ENCODE data around the gene PBX1. TPM values are rescaled to one million over a fixed set of nuclear protein-coding genes. Genes with fewer than 3 reads are reported as not detected.

PBX1 gene
- total and polyA plus RNA-seq, 2 donors (not counting 3 experiments of a cell fraction or from before 2014, with no cell fraction given), result 10.7 to 24.1 TPM

DNA sequence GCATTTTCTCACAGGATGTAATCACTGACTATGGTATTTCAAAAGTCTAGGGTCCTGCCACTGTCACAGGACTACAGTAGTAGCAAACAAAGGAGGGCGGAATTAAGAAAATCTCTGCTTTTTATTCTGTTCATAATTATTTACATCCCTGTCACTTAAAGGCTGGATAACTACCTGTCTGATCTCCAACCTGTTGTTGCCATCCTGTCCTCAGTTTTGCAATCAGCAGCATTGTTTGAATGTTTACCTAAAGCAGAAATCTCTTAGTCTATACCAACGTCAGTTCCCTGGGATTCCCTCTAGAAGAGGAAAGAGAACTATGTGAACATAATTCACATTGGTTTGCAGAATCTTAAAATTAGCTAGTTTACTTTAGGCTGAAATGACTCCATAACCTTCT lies 218.5 kb downstream of the PBX1 start:
- intact Hi-C loops (cut with micrococcal nuclease), result no loop called here
- FAIRE-seq, result no peak
- no peaks in the 10 kb centered on the region for H3K79me2 ChIP-seq (ENCODE audit: control insufficient read depth, insufficient read depth, low read length)

More for the DNA sequence above, 218.5 kb downstream of the PBX1 start:
- Histone ChIP-seq H3K27me3 (ENCODE audit: control insufficient read depth in 2 of 2, insufficient read depth in 2 of 2, low read length in 2 of 2) (no peaks in the 10 kb centered on the region), H3K4me1 (ENCODE audit: control insufficient read depth, extremely low read depth, insufficient read depth, low read length) (no peaks in the 10 kb centered on the region), H3K9me1 (replicated peaks; ENCODE audit: control insufficient read depth, extremely low read depth, insufficient read depth, low read length) (no peaks in the 10 kb centered on the region), H3K36me3 (ENCODE audit: control insufficient read depth in 2 of 2, extremely low read depth in 1 of 2, insufficient read depth in 2 of 2, low read length in 2 of 2) (no peaks in the 10 kb centered on the region), H2AFZ (ENCODE audit: low read depth, low read length) (no peak overlapping the region), H3K9ac (replicated peaks; ENCODE audit: extremely low read depth, insufficient read depth, low read length) (no peak overlapping the region), H3K4me3 (replicated peaks in 1 of 3; ENCODE audit: insufficient read depth in 1 of 3, low read depth in 1 of 3, low read length in 3 of 3) (no peak overlapping the region), H3K27ac (ENCODE audit: insufficient read depth, low read depth, low read length) (no peak overlapping the region), H4K20me1 (replicated peaks; ENCODE audit: control insufficient read depth, extremely low read depth, insufficient read depth, low read length) (no peaks in the 10 kb centered on the region), H3K9me3 (replicated peaks; ENCODE audit: control insufficient read depth, insufficient read depth, low read length) (no peaks in the 10 kb centered on the region), H3K4me2 (ENCODE audit: insufficient read depth, low read length) (no peak overlapping the region)
- no peak for DNase-seq (ENCODE audit: low read depth, low spot score)
- BruUV-seq (replicated peaks), result no TSS peak
- dilution Hi-C loops (cut with MboI; ENCODE audit: extremely low pct_ligation_motif_present, low sequenced_read_pairs), result no loop called here
- ChIA-PET CTCF (no interaction called here), POLR2A (no interaction called here)
- no peak for TF ChIP-seq FOS (IDR thresholded peaks at IDR 0.05; ENCODE audit: borderline replicate concordance, insufficient read depth, low read length)
- TF ChIP-seq, protein P1, sequence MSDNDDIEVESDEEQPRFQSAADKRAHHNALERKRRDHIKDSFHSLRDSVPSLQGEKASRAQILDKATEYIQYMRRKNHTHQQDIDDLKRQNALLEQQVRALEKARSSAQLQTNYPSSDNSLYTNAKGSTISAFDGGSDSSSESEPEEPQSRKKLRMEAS (IDR thresholded peaks at IDR 0.05; ENCODE audit: insufficient read depth, insufficient read length), result no peak
- TF ChIP-seq EZH2 (IDR thresholded peaks at IDR 0.05; ENCODE audit: borderline replicate concordance, low read depth, low read length, severe bottlenecking), result no peak
- TF ChIP-seq JUN (IDR thresholded peaks at IDR 0.05; ENCODE audit: borderline replicate concordance, insufficient read depth, insufficient read length, low read depth), result no peak
- TF ChIP-seq POLR2AphosphoS5 (IDR thresholded peaks at IDR 0.05; ENCODE audit: insufficient read depth, low read depth, low read length), result no peak
- TF ChIP-seq, protein P2, sequence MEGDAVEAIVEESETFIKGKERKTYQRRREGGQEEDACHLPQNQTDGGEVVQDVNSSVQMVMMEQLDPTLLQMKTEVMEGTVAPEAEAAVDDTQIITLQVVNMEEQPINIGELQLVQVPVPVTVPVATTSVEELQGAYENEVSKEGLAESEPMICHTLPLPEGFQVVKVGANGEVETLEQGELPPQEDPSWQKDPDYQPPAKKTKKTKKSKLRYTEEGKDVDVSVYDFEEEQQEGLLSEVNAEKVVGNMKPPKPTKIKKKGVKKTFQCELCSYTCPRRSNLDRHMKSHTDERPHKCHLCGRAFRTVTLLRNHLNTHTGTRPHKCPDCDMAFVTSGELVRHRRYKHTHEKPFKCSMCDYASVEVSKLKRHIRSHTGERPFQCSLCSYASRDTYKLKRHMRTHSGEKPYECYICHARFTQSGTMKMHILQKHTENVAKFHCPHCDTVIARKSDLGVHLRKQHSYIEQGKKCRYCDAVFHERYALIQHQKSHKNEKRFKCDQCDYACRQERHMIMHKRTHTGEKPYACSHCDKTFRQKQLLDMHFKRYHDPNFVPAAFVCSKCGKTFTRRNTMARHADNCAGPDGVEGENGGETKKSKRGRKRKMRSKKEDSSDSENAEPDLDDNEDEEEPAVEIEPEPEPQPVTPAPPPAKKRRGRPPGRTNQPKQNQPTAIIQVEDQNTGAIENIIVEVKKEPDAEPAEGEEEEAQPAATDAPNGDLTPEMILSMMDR (IDR thresholded peaks at IDR 0.05; ENCODE audit: extremely low read depth in 1 of 2, insufficient read depth in 1 of 2, low read depth in 1 of 2, low read length in 2 of 2), result no peak
- no peak for TF ChIP-seq GATA2 (IDR thresholded peaks at IDR 0.05; ENCODE audit: insufficient read depth, insufficient read length, low read depth, low read length)
- no peak for TF ChIP-seq POLR2A (IDR thresholded peaks at IDR 0.05; ENCODE audit: low read depth, low read length)
- TF ChIP-seq MYC (IDR thresholded peaks at IDR 0.05; ENCODE audit: low read depth, low read length), result no peak
